Cortex of kidney (tissue), 1 donor: ENCODE data around the gene DMAC2L.
"Not testable (repeated sequence)": the region's sequence is repeated elsewhere in the genome, so short reads cannot be mapped to it uniquely, and the experiment has no call there.

Experiments
- DNase-seq: peaks from one replicate; lab custom pipeline; 2025; lab: John Stamatoyannopoulos, UW

The DMAC2L gene

GRCh38 chr14:50356283-50356682 is 44.2 kb downstream of the DMAC2L start:
- DNase-seq = not testable (repeated sequence)

DNA sequence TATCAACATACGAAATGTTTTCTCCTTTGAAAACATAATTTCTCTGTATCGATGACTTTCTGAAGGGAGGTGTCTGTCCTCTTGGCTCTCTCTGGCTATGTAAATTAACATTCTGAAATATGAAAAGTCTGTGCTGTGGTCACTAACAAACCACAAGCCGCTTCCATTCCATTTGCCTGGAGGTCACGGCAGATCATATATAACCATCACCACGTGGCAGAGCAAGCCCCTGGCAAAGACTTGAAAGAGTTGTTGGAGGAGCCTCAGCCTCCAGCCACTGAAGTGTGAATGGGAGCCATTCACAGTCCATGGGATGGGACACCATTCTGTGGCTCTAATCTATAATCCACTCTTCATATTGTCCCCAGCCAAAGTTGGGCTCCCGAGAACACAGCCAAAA is 45.0 kb downstream of the DMAC2L start:
- DNase-seq = no peak

GRCh38 chr14:50357753-50358395 is 45.8 kb downstream of the DMAC2L start:
- DNase-seq = no peak

- DNase-seq = no peak
Observed at GRCh38 chr14:50359631-50360030, 47.5 kb downstream of the DMAC2L start.

GRCh38 chr14:50360093-50360492 is 48.0 kb downstream of the DMAC2L start:
- DNase-seq = no peak

DNA sequence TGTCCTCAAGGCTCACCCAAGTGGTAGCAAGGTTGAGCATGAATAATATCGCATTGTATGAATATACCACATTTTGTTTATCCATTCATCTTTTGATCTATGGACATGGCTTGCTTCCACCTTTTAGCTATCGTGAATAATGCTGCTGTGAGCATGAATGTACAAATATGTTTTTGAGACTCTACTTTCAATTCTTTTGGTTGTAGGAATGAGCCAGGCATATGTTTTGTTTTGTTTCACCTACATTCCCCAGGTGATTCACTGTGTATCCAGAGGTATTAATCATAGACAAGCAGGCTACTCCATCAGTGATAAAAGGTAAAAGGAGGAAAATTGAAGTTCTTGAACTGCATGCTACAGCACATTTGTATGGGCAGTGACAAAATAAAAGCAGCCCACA is 48.7 kb downstream of the DMAC2L start:
- no peak for DNase-seq

DNA sequence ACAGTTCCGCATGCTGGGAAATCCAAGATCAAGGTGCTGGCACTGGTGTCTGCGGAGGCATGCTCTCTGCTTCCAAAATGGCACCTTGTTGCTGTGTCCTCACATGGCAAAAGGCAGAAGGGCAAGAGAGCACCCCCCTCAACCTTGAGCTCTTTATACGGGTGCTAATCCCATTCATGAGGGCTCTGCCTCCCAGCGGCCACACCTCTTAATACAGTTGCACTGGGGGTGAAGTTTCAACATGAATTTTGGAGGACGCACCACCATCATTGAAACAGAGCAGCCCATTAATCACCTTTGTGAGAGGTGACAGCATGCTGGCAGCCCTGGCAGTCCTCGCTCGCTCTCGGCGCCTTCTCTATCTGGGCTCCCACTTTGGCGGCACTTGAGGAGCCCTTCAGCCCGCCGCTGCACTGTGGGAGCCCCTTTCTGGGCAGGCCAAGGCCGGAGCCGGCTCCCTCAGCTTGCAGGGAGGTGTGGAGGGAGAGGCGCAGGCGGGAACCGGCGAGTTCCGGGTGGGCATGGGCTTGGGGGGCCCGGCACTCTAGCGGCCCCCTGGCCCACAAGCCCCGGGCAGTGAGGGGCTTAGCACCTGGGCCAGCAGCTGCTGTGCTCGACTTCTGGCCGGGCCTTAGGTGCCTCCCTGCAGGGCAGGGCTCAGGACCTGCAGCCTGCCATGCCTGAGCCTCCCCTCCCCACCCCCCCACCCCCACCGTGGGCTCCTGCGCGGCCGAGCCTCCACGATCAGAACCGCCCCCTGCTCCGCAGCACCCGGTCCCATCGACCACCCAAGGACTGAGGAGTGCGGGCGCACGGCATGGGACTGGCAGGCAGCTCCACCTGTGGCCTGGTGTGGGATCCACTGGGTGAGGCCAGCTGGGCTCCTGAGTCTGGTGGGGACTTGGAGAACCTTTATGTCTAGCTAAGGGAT is 49.6 kb downstream of the DMAC2L start:
- not testable (repeated sequence) for DNase-seq

GRCh38 chr14:50362764-50363713 is 50.9 kb downstream of the DMAC2L start:
- no peak for DNase-seq

DNA sequence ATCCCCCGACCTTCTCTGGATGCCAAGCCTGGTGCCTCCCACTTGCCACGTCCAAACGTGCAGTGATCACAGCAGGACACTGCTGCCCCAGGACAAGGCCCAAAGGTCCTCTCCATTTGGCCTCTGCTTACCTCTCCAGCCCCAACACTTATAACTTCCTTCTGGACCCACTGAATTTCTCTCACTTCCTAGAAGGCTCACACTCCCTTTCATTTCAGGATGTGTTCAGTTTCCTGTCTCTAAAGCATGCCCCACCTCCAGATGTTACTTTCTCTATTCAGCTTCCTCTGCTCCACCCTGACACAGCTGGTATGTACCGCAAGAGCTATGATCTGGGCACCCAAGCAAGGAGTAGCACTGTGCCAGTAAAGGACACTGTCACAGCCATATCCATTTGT is 51.6 kb downstream of the DMAC2L start:
- no peak for DNase-seq

DNA sequence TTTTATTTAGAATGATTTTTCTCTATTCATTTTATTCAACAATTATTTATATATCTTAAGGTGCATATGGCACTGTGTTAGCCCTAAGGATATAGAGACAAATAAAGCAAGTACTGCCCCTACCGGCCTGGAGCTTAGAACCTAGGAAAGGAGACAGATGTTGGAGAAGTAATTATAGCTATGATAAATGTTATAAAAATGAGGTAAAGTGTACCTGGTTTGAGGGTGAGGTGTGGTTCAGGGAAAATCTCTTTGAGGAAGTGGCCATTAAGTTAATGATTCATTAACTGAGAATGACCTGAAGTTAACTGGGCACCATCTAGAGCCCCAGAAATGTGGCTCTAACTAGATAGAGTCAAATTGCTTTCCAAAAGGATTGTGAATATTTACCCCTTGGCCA is 52.7 kb downstream of the DMAC2L start:
- no peak for DNase-seq

DNA sequence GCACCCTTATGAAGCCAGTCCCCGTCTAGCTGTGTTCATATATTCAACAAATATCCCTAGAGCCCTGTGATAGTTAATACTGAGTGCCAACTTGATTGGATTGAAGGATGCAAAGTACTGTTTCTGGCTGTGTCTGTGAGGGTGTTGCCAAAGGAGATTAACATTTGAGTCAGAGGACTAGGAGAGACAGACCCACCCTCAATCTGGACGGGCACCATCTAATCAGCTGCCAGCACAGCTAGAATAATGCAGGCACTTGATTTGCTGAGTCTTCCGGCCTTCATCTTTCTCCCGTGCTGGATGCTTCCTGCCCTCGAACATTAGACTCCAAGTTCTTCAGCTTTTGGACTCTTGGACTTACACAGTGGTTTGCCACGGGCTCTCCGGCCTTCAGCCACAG is 53.4 kb downstream of the DMAC2L start:
- not testable (repeated sequence) for DNase-seq

- no peak for DNase-seq
Observed at GRCh38 chr14:50366115-50366514, 54.0 kb downstream of the DMAC2L start.

DNA sequence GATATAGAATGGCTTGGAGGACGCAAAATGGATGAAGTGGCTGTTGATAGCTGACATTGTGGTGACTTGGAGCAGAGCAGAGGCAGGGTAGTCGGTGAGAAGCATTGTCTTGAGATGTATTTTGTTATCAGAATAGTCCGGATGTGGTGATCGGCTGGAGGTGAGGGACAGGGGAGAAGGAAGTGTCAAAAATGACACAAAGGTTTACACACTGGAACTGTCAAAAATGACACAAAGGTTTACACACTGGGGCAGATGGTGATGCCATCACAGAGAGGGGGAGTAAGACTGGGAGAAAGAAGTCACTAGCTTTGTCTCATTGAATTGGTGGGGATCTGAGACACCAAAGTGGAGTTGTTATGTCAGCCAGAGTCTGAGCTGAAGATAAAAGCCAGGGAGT is 54.5 kb downstream of the DMAC2L start:
- no peak for DNase-seq

- no peak for DNase-seq
Observed at GRCh38 chr14:50371546-50371945, 59.4 kb downstream of the DMAC2L start.

- DNase-seq = no peak
Observed at GRCh38 chr14:50373959-50374358, 61.8 kb downstream of the DMAC2L start.

GRCh38 chr14:50375760-50376159 is 63.6 kb downstream of the DMAC2L start:
- DNase-seq = no peak
